Ishikawa (cell line): ENCODE measurements around the gene HOXD8.

ENCODE experiments used
- CREB1 ChIP-seq: IDR thresholded peaks from 2 replicates; pipeline ENCODE4 v1.6.1; 2012; ENCODE audit warnings: low read depth
- EGR1 ChIP-seq: IDR thresholded peaks from 2 replicates; pipeline ENCODE4 v1.6.1; 2012
- EP300 ChIP-seq: IDR thresholded peaks from 2 replicates; pipeline ENCODE4 v1.6.1; 2012; ENCODE audit warnings: borderline replicate concordance
- FOXM1 ChIP-seq: IDR thresholded peaks from 2 replicates; pipeline ENCODE4 v1.6.1; 2012; ENCODE audit warnings: low read depth, borderline replicate concordance
- MAX ChIP-seq: IDR thresholded peaks from 2 replicates; pipeline ENCODE4 v1.6.1; 2012
- NFIC ChIP-seq: IDR thresholded peaks from 2 replicates; pipeline ENCODE4 v1.6.1; 2012
- RAD21 ChIP-seq: IDR thresholded peaks from 2 replicates; pipeline ENCODE4 v1.6.1; 2012; ENCODE audit warnings: low read depth
- REST ChIP-seq: IDR thresholded peaks from 2 replicates; pipeline ENCODE4 v1.6.1; 2012; ENCODE audit warnings: low read depth, mild to moderate bottlenecking
- TAF1 ChIP-seq: IDR thresholded peaks from 2 replicates; pipeline ENCODE4 v1.6.1; 2012; ENCODE audit warnings: low read depth, mild to moderate bottlenecking
- TCF12 ChIP-seq: IDR thresholded peaks from 2 replicates; pipeline ENCODE4 v1.6.1; 2012; ENCODE audit warnings: low read depth
- TEAD4 ChIP-seq: IDR thresholded peaks from 2 replicates; pipeline ENCODE4 v1.6.1; 2012
- USF1 ChIP-seq: IDR thresholded peaks from 2 replicates; pipeline ENCODE4 v1.6.1; 2012

DNA sequence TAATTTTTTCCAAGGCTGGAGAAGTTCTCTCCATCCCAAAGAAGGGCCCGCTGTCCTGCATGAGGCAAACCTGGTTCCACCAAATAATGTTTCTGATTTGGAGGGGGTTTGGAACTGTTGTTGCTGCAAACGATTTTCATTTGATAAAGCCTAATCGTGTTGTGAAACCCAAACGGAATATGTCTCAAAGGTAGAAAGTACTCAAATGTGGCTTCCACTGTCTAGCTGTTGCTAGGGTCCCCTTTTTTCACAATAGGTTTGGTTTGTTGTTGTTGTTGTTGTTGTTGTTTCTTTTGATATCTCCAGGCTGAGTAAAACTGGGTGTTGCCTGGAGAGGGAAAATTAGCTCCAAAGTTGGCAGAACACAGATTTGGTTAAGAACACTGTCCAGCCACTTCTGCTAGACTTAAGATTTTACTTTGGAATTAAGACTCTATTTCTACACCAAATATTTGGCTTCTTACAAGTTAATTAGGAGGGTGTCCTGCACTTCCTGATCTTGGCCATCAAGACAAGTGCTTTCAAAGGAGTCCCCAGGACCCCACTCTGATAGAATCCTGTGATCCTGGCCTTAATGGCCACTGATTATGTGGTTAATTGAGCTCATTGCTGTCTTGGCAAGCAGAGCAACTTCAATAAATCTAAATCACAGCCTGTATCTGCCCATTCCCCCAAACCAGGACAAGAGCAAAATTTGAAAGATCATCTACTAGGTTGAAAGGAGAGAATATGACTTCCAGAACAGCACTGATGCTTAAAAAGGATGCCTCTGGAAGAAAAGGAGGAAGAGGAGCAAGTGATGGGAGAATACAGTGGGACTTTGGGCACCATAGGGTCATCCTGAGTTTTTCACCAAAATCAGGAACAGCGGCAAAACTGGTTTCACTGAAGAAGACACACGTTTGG is 40.3 kb upstream of the HOXD8 start:
- TF ChIP-seq RAD21 (no peak), MAX (no peak), CREB1 (no peak), TAF1 (no peak), USF1 (no peak), NFIC (no peak), FOXM1 (no peak), TEAD4 (no peak), EP300 (no peak), REST (no peak), TCF12 (no peak), EGR1 (no peak)
